SH-SY5Y (cell line): ENCODE measurements around the gene AKR1C4.

Experiments
- GATA2 ChIP-seq: IDR thresholded peaks from 2 replicates; pipeline ENCODE4 v1.6.1; 2011; ENCODE audit warnings: mild to moderate bottlenecking, low read depth, low read length
- GATA3 ChIP-seq: IDR thresholded peaks from 2 replicates; pipeline ENCODE4 v1.6.1; 2011; ENCODE audit warnings: low read depth, mild to moderate bottlenecking, low read length, moderate library complexity

DNA sequence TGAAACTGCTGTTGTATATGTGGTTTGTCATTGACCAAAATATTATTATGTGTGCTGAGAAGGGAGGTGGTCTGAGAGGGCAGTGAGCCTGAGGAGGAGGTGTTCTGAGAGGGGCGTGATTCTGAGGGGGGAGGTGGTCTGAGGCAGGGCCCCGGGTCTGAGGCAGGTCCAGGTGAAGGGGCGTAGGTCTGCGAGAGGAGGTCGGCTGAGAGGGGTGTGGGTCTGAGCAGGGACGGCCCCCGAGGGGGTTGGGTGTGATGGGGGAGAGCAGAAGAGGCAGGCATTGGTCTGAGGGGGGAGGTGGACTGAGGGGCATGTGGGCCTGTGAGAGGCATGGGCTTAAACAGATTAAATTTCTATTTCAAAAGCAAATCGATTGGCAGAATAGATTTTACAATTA, 32.4 kb downstream of the AKR1C4 start:
- no peak for TF ChIP-seq GATA2
- TF ChIP-seq GATA3 = no peak
